Endodermal cell (in vitro differentiated cells): ENCODE data around the gene OSBPL5. TPM values are rescaled to one million over a fixed set of nuclear protein-coding genes. Genes with fewer than 3 reads are reported as not detected.

Source experiments
- DNase-seq: peaks from one replicate; pipeline ENCODE4 v3.0.0-alpha.2; 2017
- H3K27ac ChIP-seq: 2 replicates; pipeline ENCODE4 v1.5.1; 2013; ENCODE audit warnings: mild to moderate bottlenecking, low read depth, low read length, moderate library complexity
- H3K27me3 ChIP-seq: 2 replicates; pipeline ENCODE4 v1.6.1; 2013; ENCODE audit warnings: mild to moderate bottlenecking, low read length, moderate library complexity; ENCODE audit not compliant: insufficient read depth, control insufficient read depth, poor library complexity, severe bottlenecking
- H3K36me3 ChIP-seq: 2 replicates; pipeline ENCODE4 v1.7.0; 2013; ENCODE audit warnings: mild to moderate bottlenecking, low read length, moderate library complexity; ENCODE audit not compliant: control insufficient read depth, insufficient read depth
- H3K4me1 ChIP-seq: one replicate; pipeline ENCODE4 v1.7.0; 2013; ENCODE audit warnings: low read length; ENCODE audit not compliant: control insufficient read depth, insufficient read depth
- H3K4me3 ChIP-seq: 2 replicates; pipeline ENCODE4 v1.5.1; 2013; ENCODE audit warnings: mild to moderate bottlenecking, low read length, moderate library complexity
- H3K9ac ChIP-seq: 2 replicates; pipeline ENCODE4 v1.6.1; 2013; ENCODE audit warnings: mild to moderate bottlenecking, low read length, moderate library complexity; ENCODE audit not compliant: poor library complexity, severe bottlenecking; ENCODE audit errors: extremely low read depth
- H3K9me3 ChIP-seq: 2 replicates; pipeline ENCODE4 v1.6.1; 2013; ENCODE audit warnings: mild to moderate bottlenecking, low read length, moderate library complexity; ENCODE audit not compliant: control insufficient read depth
- H3K27ac Mint-ChIP-seq: 2 replicates; pipeline ENCODE4 v1.8.0; 2020; ENCODE audit warnings: mixed read lengths
- H3K27me3 Mint-ChIP-seq: 2 replicates; pipeline ENCODE4 v1.8.0; 2021; ENCODE audit warnings: mild to moderate bottlenecking, mixed read lengths; ENCODE audit not compliant: insufficient read depth
- H3K36me3 Mint-ChIP-seq: 2 replicates; pipeline ENCODE4 v1.8.0; 2020; ENCODE audit warnings: low read depth, mixed read lengths
- H3K4me1 Mint-ChIP-seq: 2 replicates; pipeline ENCODE4 v1.8.0; 2020; ENCODE audit warnings: mixed read lengths
- H3K4me3 Mint-ChIP-seq: 2 replicates; pipeline ENCODE4 v1.8.0; 2020; ENCODE audit warnings: mild to moderate bottlenecking, moderate library complexity, mixed read lengths
- H3K9me3 Mint-ChIP-seq: 2 replicates; pipeline ENCODE4 v1.8.0; 2020; ENCODE audit warnings: mild to moderate bottlenecking, mixed read lengths
- CTCF ChIP-seq: fragments of 200-600 bp; sonication (generic); conservative IDR thresholded peaks from 2 replicates; pipeline ENCODE4 v1.5.0; 2021; ENCODE audit warnings: antibody characterized with exemption, mild to moderate bottlenecking
- WGBS, 2 experiments: methylation state at CpG; one replicate each; pipeline versions ENCODE4 v1.1.5 to v1.1.7; 2013; ENCODE audit warnings: missing lambda C conversion rate in 2 of 2, mixed read lengths in 1 of 2; ENCODE audit not compliant: insufficient coverage in 1 of 2, insufficient read length in 1 of 2; 5-methylcytosine and 5-hydroxymethylcytosine counted together
- total RNA-seq, 2 donors: library from RNA; stranded (reverse); fragmentation: NEBNext Ultra II Directional in 1 of 2; extraction: Animal tissue kit (Norgen Biotek cat#: 25700) in 1 of 2; gene quantifications; 2 replicates in 1 of 2; 3 replicates in 1 of 2; pipeline ENCODE4 v1.2.1, GENCODE V29; 2021

The OSBPL5 gene
- total RNA-seq, 2 donors from 2014 or later = 1.2 to 4.8 TPM

- H3K36me3 Mint-ChIP-seq = peaks cover 3% of the 10 kb centered on the region
- WGBS, 2 experiments = 87 to 94% methylated on average over 14 to 21 of the region's 21 CpGs
- H3K27me3 Mint-ChIP-seq = peaks cover 32% of the 10 kb centered on the region
- Histone ChIP-seq H3K9me3 (no peaks in the 10 kb centered on the region), H3K4me1 (no peaks in the 10 kb centered on the region), H3K36me3 (no peaks in the 10 kb centered on the region), H3K4me3 (no peak overlapping the region), H3K27me3 (no peaks in the 10 kb centered on the region), H3K27ac (no peak overlapping the region), H3K9ac (no peak overlapping the region)
- H3K4me1 Mint-ChIP-seq = no peaks in the 10 kb centered on the region
- H3K4me3 Mint-ChIP-seq = no peak overlapping the region
- DNase-seq = peak; percentile 43
- no peak overlapping the region for H3K27ac Mint-ChIP-seq
- H3K9me3 Mint-ChIP-seq = no peaks in the 10 kb centered on the region
- TF ChIP-seq CTCF = no peak
These were observed 35.4 kb downstream of the OSBPL5 start for GRCh38 chr11:3129591-3130268.

- peaks cover 3% of the 10 kb centered on the region for H3K36me3 Mint-ChIP-seq
- Histone ChIP-seq H3K9ac (no peak overlapping the region), H3K27me3 (no peaks in the 10 kb centered on the region), H3K36me3 (no peaks in the 10 kb centered on the region), H3K4me1 (no peaks in the 10 kb centered on the region), H3K27ac (no peak overlapping the region), H3K9me3 (no peaks in the 10 kb centered on the region), H3K4me3 (no peak overlapping the region)
- no peak overlapping the region for H3K4me3 Mint-ChIP-seq
- H3K27ac Mint-ChIP-seq = no peak overlapping the region
- H3K27me3 Mint-ChIP-seq = peaks cover 32% of the 10 kb centered on the region
- peak; percentile 38 for DNase-seq
- TF ChIP-seq CTCF = no peak
- WGBS, 2 experiments = 77 to 90% methylated on average over 5 to 10 of the region's 10 CpGs
- no peaks in the 10 kb centered on the region for H3K4me1 Mint-ChIP-seq
- H3K9me3 Mint-ChIP-seq = no peaks in the 10 kb centered on the region
These were observed 35.9 kb downstream of the OSBPL5 start for GRCh38 chr11:3129181-3129590.

GRCh38 chr11:3128356-3129180 is 36.5 kb downstream of the OSBPL5 start:
- peaks cover 3% of the 10 kb centered on the region for H3K36me3 Mint-ChIP-seq
- H3K4me1 ChIP-seq = no peaks in the 10 kb centered on the region
- no peak overlapping the region for H3K4me3 ChIP-seq
- H3K27me3 ChIP-seq = no peaks in the 10 kb centered on the region
- H3K27ac Mint-ChIP-seq = no peak overlapping the region
- H3K9ac ChIP-seq = no peak overlapping the region
- H3K36me3 ChIP-seq = no peaks in the 10 kb centered on the region
- peak; percentile 30 for DNase-seq
- H3K27me3 Mint-ChIP-seq = peaks cover 34% of the 10 kb centered on the region
- H3K4me1 Mint-ChIP-seq = no peaks in the 10 kb centered on the region
- H3K4me3 Mint-ChIP-seq = no peak overlapping the region
- TF ChIP-seq CTCF = no peak
- no peaks in the 10 kb centered on the region for H3K9me3 ChIP-seq
- no peaks in the 10 kb centered on the region for H3K9me3 Mint-ChIP-seq
- WGBS, 2 experiments = 95 to 98% methylated on average over 14 to 19 of the region's 19 CpGs
- H3K27ac ChIP-seq = no peak overlapping the region
